Tibial artery (tissue), 4 donors: ENCODE measurements around the gene GRIK5.
A peak's percentile ranks its signal among the peaks of the same experiment; 100 is the strongest.

Experiments used
- DNase-seq, 2 donors: peaks; one replicate each; pipeline ENCODE4 v3.0.0-alpha.2; 2019
- H3K27ac ChIP-seq, 2 donors: fragments of 200-600 bp; sonication (generic) in 1 of 2; 1 replicate in 1 of 2; 2 replicates in 1 of 2; pipeline ENCODE4 v1.5.1; 2018 to 2019; ENCODE audit warnings: mild to moderate bottlenecking in 1 of 2
- H3K27me3 ChIP-seq, 2 donors: fragments of 200-600 bp; sonication (generic) in 1 of 2; one replicate each; pipeline versions ENCODE4 v1.5.1 to v1.6.0; 2016 to 2019
- H3K36me3 ChIP-seq, 3 donors: fragments of 200-600 bp; sonication (generic) in 2 of 3; one replicate each; pipeline ENCODE4 v1.5.1; 2016 to 2019; ENCODE audit warnings: mild to moderate bottlenecking in 2 of 3
- H3K4me1 ChIP-seq, 4 donors: fragments of 200-600 bp; sonication (generic) in 2 of 4; 1 replicate in 3 of 4; 2 replicates in 1 of 4; pipeline ENCODE4 v1.5.1; 2016 to 2019
- H3K4me3 ChIP-seq, 2 donors: fragments of 200-600 bp; sonication (generic) in 1 of 2; 1 replicate in 1 of 2; 2 replicates in 1 of 2; pipeline ENCODE4 v1.5.1; 2018 to 2019; ENCODE audit warnings: mild to moderate bottlenecking in 2 of 2
- H3K9me3 ChIP-seq, 3 donors: fragments of 200-600 bp; sonication (generic) in 1 of 3; one replicate each; pipeline ENCODE4 v1.5.1; 2016 to 2019
- CTCF ChIP-seq, 2 experiments: fragments of 200-600 bp in 1 of 2; fragments of 450-650 bp in 1 of 2; IDR thresholded peaks; one replicate each; pipeline ENCODE4 v1.5.1; 2017 to 2019; ENCODE audit warnings: antibody characterized with exemption in 2 of 2, mild to moderate bottlenecking in 1 of 2, moderate library complexity in 1 of 2
- intact Hi-C: fragments of 100-400 bp; cut with DNase I; formaldehyde crosslinking; loops from one replicate; pipeline ENCODE4 v1.15.0; 2023; ENCODE audit warnings: low total_unique reads

Gene GRIK5

GRCh38 chr19:42114412-42114811, 44.4 kb upstream of the GRIK5 start:
- H3K36me3 ChIP-seq: peaks cover 0 to 3% (median 0%) of the 10 kb centered on the region in 3 donors
- TF ChIP-seq CTCF (IDR thresholded peaks at IDR 0.05): no peak
- H3K27ac ChIP-seq: no peak overlapping the region
- no peaks in the 10 kb centered on the region for H3K9me3 ChIP-seq
- intact Hi-C loops: no loop called here
- no peak overlapping the region for H3K4me3 ChIP-seq
- DNase-seq: no peak
- H3K4me1 ChIP-seq: peaks cover 0 to 14% (median 4%) of the 10 kb centered on the region in 4 donors
- no peaks in the 10 kb centered on the region for H3K27me3 ChIP-seq

GRCh38 chr19:42113641-42114348, 43.8 kb upstream of the GRIK5 start:
- Histone ChIP-seq H3K36me3 (peaks cover 0 to 3% (median 0%) of the 10 kb centered on the region in 3 donors), H3K4me1 (peaks cover 0 to 14% (median 4%) of the 10 kb centered on the region in 4 donors), H3K9me3 (no peaks in the 10 kb centered on the region), H3K4me3 (no peak overlapping the region), H3K27me3 (no peaks in the 10 kb centered on the region), H3K27ac (peak overlapping the region in 1 of 2 donors; percentile 24)
- intact Hi-C loops: no loop called here
- TF ChIP-seq CTCF (IDR thresholded peaks at IDR 0.05): no peak
- DNase-seq: peak in 1 of 2 donors; percentile 49

GRCh38 chr19:42111811-42112210, 41.8 kb upstream of the GRIK5 start:
- H3K27me3 ChIP-seq: no peaks in the 10 kb centered on the region
- H3K4me1 ChIP-seq: peaks cover 0 to 14% (median 4%) of the 10 kb centered on the region in 4 donors
- H3K36me3 ChIP-seq: peaks cover 0 to 3% (median 0%) of the 10 kb centered on the region in 3 donors
- H3K9me3 ChIP-seq: no peaks in the 10 kb centered on the region
- no peak overlapping the region for H3K27ac ChIP-seq
- DNase-seq: no peak
- intact Hi-C loops: no loop called here
- TF ChIP-seq CTCF (IDR thresholded peaks at IDR 0.05): no peak
- no peak overlapping the region for H3K4me3 ChIP-seq

- DNase-seq: no peak
- Histone ChIP-seq H3K27ac (no peak overlapping the region), H3K4me3 (no peak overlapping the region), H3K9me3 (no peaks in the 10 kb centered on the region), H3K27me3 (peaks cover 0 to 1% of the 10 kb centered on the region in 2 donors), H3K4me1 (peaks cover 0 to 14% (median 4%) of the 10 kb centered on the region in 4 donors), H3K36me3 (peaks cover 0 to 2% (median 0%) of the 10 kb centered on the region in 3 donors)
- intact Hi-C loops: no loop called here
- TF ChIP-seq CTCF (IDR thresholded peaks at IDR 0.05): no peak
Observed at GRCh38 chr19:42111384-42111783, 41.4 kb upstream of the GRIK5 start.

- no peaks in the 10 kb centered on the region for H3K9me3 ChIP-seq
- no peaks in the 10 kb centered on the region for H3K36me3 ChIP-seq
- H3K4me3 ChIP-seq: no peak overlapping the region
- intact Hi-C loops: no loop called here
- peaks cover 0 to 14% (median 4%) of the 10 kb centered on the region in 4 donors for H3K4me1 ChIP-seq
- H3K27ac ChIP-seq: no peak overlapping the region
- DNase-seq: no peak
- no peak for TF ChIP-seq CTCF (IDR thresholded peaks at IDR 0.05)
- H3K27me3 ChIP-seq: peaks cover 0 to 4% of the 10 kb centered on the region in 2 donors
Observed at GRCh38 chr19:42110658-42111057, 40.7 kb upstream of the GRIK5 start.
